GM12874 (cell line): ENCODE results near the gene PGBD5.

Source experiments
- TF ChIP-seq, protein P1 (sequence below): IDR thresholded peaks from 2 replicates; pipeline ENCODE4 v1.5.1; 2011; ENCODE audit warnings: low read depth, mild to moderate bottlenecking, control low read depth, low read length, moderate library complexity; ENCODE audit not compliant: insufficient read depth

The PGBD5 gene

DNA sequence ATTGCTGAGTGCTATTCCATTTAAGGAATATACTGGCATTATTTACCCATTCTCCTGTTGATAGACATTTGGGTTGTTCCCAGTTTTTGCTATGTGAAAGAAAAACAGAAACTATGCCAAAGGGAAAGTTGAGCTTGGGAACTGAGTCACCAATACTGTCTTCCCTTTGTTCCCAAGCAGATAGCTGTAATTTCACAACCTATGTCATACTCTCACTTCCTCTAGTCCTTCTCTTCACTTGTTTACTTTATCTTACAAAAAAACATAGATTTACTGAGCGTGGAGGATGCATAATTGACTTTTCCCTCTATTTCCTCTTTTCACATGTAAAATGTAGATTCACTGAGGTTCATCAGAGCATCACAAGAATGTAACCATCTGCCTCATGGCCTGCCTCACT, 32.4 kb upstream of the PGBD5 start:
- TF ChIP-seq, protein P1, sequence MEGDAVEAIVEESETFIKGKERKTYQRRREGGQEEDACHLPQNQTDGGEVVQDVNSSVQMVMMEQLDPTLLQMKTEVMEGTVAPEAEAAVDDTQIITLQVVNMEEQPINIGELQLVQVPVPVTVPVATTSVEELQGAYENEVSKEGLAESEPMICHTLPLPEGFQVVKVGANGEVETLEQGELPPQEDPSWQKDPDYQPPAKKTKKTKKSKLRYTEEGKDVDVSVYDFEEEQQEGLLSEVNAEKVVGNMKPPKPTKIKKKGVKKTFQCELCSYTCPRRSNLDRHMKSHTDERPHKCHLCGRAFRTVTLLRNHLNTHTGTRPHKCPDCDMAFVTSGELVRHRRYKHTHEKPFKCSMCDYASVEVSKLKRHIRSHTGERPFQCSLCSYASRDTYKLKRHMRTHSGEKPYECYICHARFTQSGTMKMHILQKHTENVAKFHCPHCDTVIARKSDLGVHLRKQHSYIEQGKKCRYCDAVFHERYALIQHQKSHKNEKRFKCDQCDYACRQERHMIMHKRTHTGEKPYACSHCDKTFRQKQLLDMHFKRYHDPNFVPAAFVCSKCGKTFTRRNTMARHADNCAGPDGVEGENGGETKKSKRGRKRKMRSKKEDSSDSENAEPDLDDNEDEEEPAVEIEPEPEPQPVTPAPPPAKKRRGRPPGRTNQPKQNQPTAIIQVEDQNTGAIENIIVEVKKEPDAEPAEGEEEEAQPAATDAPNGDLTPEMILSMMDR = no peak

DNA sequence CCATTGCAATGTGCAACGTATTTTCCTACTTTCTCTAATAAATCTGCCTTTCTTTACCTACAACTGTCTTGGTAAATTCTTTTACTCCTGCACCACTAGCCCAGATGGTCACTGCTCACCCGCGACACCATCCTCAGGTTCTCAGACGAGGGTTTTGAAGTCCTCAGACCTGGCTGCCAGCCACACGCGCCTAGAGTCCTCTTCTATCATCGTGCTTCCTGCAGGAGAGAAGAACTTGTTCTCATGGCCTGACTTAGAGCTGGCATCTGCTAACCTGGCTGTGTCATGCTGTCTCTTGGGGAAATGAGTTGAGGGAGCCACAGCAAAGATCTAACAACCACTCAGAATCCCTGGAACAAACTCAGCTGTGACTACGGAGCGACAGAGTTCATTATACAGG, 30.3 kb upstream of the PGBD5 start:
- TF ChIP-seq, protein P1 = no peak

DNA sequence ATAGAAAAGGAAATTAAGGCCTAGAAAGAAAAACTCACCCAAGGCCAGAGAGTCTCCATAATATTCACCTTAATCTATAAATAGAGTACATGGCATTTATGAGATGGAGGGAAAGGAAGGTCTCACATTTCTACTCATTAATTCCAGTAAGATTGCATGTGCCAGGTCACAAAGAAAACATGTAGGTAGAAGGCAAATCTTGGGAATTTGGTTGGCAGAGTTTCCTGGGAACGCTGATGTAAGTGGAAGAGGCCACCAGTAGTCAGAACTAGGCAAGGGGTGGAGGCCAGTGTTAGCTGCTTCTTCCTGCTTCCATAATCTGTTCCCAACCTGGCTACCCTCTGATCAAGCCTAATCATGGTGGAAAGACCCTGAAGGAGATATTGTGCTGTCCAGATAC, 29.2 kb upstream of the PGBD5 start:
- TF ChIP-seq, protein P1 = no peak

DNA sequence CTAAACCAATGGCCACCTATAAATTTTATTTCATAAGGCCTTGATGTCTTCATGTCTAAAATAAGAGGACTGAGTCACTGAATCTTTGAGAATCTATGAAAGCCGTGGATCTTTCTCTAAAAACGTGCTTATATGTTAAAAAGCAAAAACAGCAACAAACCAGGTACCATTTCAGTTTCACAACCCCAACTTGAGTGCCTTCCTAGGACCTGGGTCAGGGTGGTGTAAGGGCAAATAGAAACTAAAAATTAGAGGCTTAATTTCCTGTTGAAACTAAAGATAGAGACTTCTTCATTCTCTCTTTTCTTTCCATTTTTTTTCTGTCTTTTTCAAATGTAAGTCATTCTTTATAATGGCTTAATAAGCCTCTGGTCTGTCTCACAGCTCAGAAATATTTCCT, 27.2 kb upstream of the PGBD5 start:
- TF ChIP-seq, protein P1 = no peak

DNA sequence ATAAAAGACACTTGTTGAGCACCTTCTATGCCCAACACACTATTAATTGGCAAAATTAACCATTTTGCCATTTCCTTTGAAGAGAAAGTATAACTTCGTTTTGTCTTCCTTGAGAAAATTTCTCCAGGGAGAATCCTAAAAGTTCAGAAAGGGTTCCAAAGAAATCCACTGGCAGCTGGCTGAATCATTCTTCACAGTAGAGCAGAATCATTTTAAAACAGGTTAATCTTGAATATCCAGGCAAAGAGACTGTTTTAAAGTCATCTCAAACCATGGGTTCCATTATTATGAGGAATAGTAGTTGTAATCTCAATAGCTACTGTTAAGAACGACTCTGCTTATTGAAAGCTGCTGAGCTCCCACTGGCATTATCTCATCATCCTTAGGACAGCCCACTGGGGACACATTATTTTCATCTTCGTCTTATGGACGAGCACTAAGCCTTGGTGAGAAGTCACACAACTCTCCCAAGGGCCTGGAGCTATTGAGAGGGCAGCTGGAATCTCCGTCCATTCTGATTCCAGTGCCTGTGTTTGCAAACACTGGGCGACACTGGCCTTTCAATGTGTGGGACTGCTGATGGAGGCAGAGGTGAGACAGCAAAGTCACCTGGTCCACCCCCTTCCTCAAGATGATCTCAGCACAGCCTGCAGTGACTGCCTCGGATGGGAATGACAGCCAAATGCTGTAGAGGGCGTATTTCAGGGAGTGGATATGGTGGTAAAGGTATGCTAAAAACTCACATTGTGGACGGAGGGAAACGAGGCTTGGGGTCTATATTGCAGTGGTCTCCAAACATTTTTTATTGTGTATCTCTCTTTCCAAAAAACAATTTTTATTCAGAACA, 15.3 kb upstream of the PGBD5 start:
- TF ChIP-seq, protein P1 = no peak

DNA sequence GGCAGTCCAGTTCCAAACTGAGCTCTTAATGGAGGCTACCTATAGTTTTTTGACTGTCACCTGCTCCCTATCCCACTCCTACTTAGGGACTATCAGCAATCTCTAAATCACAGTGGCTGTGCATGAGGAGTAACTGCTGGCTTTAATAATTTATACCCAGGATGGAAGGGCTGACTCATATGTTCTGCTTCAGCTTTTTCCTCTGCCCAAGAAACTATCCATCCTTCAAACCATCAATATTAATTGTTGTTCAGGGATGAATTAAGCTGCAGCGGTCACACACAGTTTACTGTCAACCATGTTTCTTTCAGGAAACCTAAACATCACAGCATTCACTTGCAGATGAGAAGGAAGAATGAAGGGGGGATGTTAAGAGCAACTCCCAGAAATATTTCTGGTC, 9.0 kb upstream of the PGBD5 start:
- TF ChIP-seq, protein P1 = no peak

DNA sequence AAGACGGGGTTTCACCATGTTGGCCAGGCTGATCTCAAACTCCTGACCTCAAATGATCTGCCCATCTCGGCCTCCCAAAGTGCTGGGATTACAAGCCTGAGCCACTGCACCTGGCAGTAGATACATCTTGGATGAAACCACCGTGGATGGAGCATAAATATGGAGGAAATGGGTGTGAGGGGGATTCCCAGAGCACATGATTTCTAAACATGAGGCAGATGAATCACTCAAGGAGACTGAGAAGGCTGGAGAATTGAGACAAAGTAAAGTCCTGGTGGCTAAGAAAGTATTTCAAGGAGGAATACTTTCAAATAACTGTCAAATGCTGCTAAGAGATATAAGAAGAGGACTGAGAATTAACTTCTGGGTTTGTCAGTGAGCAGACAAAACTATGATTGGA, 5.4 kb upstream of the PGBD5 start:
- TF ChIP-seq, protein P1 = no peak
